HS-5 (cell line): Measurements from ENCODE around the gene TCTN1.
A peak's percentile ranks its signal among the peaks of the same experiment; 100 is the strongest.
"Not testable (repeated sequence)": the region's sequence is repeated elsewhere in the genome, so short reads cannot be mapped to it uniquely, and the experiment has no call there.

Source experiments
- DNase-seq: peaks from one replicate; pipeline ENCODE4 v3.0.0-alpha.2; 2012; ENCODE audit warnings: low read depth

TCTN1 gene

GRCh38 chr12:110613771-110614684 lies at the start of gene TCTN1:
Gene TCTN1, plus strand, starts transcription at chr12:110614129. Its CDS starts 54 bp downstream, at chr12:110614183.
- peak; percentile 67 for DNase-seq

- no peak for DNase-seq
Observed at GRCh38 chr12:110564471-110564991, 49.4 kb upstream of the TCTN1 start.

GRCh38 chr12:110565894-110566871 lies 47.7 kb upstream of the TCTN1 start:
- DNase-seq, result no peak

GRCh38 chr12:110566993-110567392 lies 46.9 kb upstream of the TCTN1 start:
- no peak for DNase-seq

- no peak for DNase-seq
Observed at GRCh38 chr12:110568752-110569151, 45.2 kb upstream of the TCTN1 start.

GRCh38 chr12:110569838-110570237 lies 44.1 kb upstream of the TCTN1 start:
- DNase-seq, result not testable (repeated sequence)

GRCh38 chr12:110570798-110571197 lies 43.1 kb upstream of the TCTN1 start:
- DNase-seq, result not testable (repeated sequence)

- no peak for DNase-seq
Observed at GRCh38 chr12:110574044-110574443, 39.9 kb upstream of the TCTN1 start.

GRCh38 chr12:110574717-110575230 lies 39.2 kb upstream of the TCTN1 start:
- DNase-seq, result not testable (repeated sequence)

- DNase-seq, result no peak
Observed at GRCh38 chr12:110575326-110575725, 38.6 kb upstream of the TCTN1 start.

GRCh38 chr12:110576504-110576903 lies 37.4 kb upstream of the TCTN1 start:
- DNase-seq, result no peak

GRCh38 chr12:110577864-110578693 lies 35.9 kb upstream of the TCTN1 start:
- DNase-seq, result no peak

GRCh38 chr12:110578694-110579534 lies 35.0 kb upstream of the TCTN1 start:
- DNase-seq, result no peak

- no peak for DNase-seq
Observed at GRCh38 chr12:110579535-110580253, 34.2 kb upstream of the TCTN1 start.

- no peak for DNase-seq
Observed at GRCh38 chr12:110581931-110582275, 32.0 kb upstream of the TCTN1 start.

GRCh38 chr12:110582276-110583136 lies 31.4 kb upstream of the TCTN1 start:
- DNase-seq, result no peak

- DNase-seq, result peak; percentile 90
Observed at GRCh38 chr12:110583137-110584059, 30.5 kb upstream of the TCTN1 start, which contains the start of gene PPTC7. Gene PPTC7, minus strand, starts transcription at chr12:110583318. Its CDS starts 287 bp downstream, at chr12:110583031.
